K562 (cell line): ENCODE data around the gene ALAS2. TPM values are rescaled to one million over a fixed set of nuclear protein-coding genes. Genes with fewer than 3 reads are reported as not detected.

Experiments used
- HMG20B ChIP-seq: fragments of 250-450 bp; sonication (Bioruptor Pico); IDR thresholded peaks from 2 replicates; pipeline ENCODE4 v1.5.0; 2021; ENCODE audit warnings: mild to moderate bottlenecking
- IRF2 ChIP-seq: sonication (generic); formaldehyde crosslinking; IDR thresholded peaks from 2 replicates; pipeline ENCODE4 v1.8.1; 2022; ENCODE audit warnings: mild to moderate bottlenecking, missing genetic modification reagents
- NCOR1 ChIP-seq: fragments of 450-650 bp; IDR thresholded peaks from 2 replicates; pipeline ENCODE4 v1.6.1; 2016; ENCODE audit warnings: mild to moderate bottlenecking, moderate library complexity
- NR3C1 ChIP-seq: sonication (generic); formaldehyde crosslinking; IDR thresholded peaks from 2 replicates; pipeline ENCODE4 v1.8.1; 2022; ENCODE audit warnings: missing genetic modification reagents
- RAD21 ChIP-seq, 2 experiments: fragments of 250-450 bp in 1 of 2; fragments of 450-650 bp in 1 of 2; sonication (Bioruptor Pico) in 1 of 2; formaldehyde crosslinking in 1 of 2; IDR thresholded peaks in 1 of 2; conservative IDR thresholded peaks in 1 of 2; 2 replicates each; pipeline versions ENCODE4 v1.4.0 to v1.8.0; 2020 to 2022; ENCODE audit warnings: mild to moderate bottlenecking in 2 of 2, moderate library complexity in 1 of 2
- SOX6 ChIP-seq: fragments of 450-650 bp; IDR thresholded peaks from 2 replicates; pipeline ENCODE4 v1.6.1; 2014; ENCODE audit warnings: mild to moderate bottlenecking
- TOE1 ChIP-seq, 2 experiments: fragments of 450-650 bp in 1 of 2; sonication (generic) in 1 of 2; formaldehyde crosslinking in 1 of 2; IDR thresholded peaks; 2 replicates each; pipeline versions ENCODE4 v1.7.1 to v1.8.0; 2016 to 2022; ENCODE audit warnings: borderline replicate concordance in 2 of 2, mild to moderate bottlenecking in 2 of 2, antibody characterized with exemption in 1 of 2, inconsistent platforms in 1 of 2, low read depth in 1 of 2, missing genetic modification reagents in 1 of 2, moderate library complexity in 1 of 2
- ZNF583 ChIP-seq: fragments of 250-450 bp; sonication (Bioruptor Pico); IDR thresholded peaks from 2 replicates; pipeline ENCODE4 v1.4.0; 2020
- polyA plus RNA-seq, 8 experiments: library from polyadenylated mRNA; depleted of rRNA in 4 of 8; stranded (reverse) in 5 of 8; unstranded in 3 of 8; fragments of >200 nt; fragmentation: Nextera tagmentation in 2 of 8; fragmentation: Illumina TruSeq in 1 of 8; extraction: Ambion mirVana in 2 of 8; extraction: Trizol in 1 of 8; gene quantifications; 2 replicates each; pipeline versions ENCODE4 v1.2.1 to v1.2.3, GENCODE V29; 2011 to 2014; ENCODE audit warnings: inconsistent platforms in 1 of 8, missing spikeins in 1 of 8
- total RNA-seq, 7 experiments: library from RNA; depleted of rRNA in 6 of 7; stranded (reverse); fragments of >200 nt in 6 of 7; fragmentation: Illumina TruSeq in 2 of 7; extraction: Trizol in 2 of 7; gene quantifications; 2 replicates each; pipeline versions ENCODE4 v1.2.1 to v1.2.3, GENCODE V29; 2011 to 2021; ENCODE audit warnings: low replicate concordance in 1 of 7
- TF ChIP-seq, protein P1 (sequence below): fragments of 450-650 bp; IDR thresholded peaks from 2 replicates; pipeline ENCODE4 v1.7.0; 2016; ENCODE audit warnings: borderline replicate concordance
- TF ChIP-seq, protein P2 (sequence below): fragments of 250-450 bp; sonication (Bioruptor Pico); IDR thresholded peaks from 2 replicates; pipeline ENCODE4 v1.5.0; 2021

ALAS2 gene
- total and polyA plus RNA-seq, 9 of the 15 experiments (the other 6 are each of a cell fraction or from before 2014, with no cell fraction given): 14.6 to 101 (median 33.4) TPM

DNA sequence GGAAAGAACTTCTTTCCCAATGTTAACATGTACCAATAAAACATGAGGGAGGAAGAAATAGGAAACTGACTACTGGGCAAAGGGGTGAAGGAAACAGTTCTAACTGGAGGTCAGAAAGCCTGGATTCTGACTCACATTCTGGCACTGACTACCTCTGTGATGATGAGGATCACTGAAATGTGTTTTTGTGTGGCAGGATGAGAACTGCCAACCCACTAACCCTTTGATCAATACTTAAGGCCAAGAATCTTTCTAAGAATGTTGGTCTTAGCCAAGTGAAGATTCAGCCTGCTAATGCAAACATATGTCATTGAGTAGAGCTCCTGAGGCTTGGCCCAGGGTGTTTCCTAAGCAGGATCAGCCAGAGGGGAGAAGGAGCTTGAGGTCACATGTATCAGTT is 4.6 kb downstream of the ALAS2 start (continued):
- no peak for TF ChIP-seq ZNF583 (CRISPR knock-in tag)
- no peak for TF ChIP-seq SOX6
- no peak for TF ChIP-seq HMG20B (CRISPR knock-in tag)
- TF ChIP-seq, protein P1, sequence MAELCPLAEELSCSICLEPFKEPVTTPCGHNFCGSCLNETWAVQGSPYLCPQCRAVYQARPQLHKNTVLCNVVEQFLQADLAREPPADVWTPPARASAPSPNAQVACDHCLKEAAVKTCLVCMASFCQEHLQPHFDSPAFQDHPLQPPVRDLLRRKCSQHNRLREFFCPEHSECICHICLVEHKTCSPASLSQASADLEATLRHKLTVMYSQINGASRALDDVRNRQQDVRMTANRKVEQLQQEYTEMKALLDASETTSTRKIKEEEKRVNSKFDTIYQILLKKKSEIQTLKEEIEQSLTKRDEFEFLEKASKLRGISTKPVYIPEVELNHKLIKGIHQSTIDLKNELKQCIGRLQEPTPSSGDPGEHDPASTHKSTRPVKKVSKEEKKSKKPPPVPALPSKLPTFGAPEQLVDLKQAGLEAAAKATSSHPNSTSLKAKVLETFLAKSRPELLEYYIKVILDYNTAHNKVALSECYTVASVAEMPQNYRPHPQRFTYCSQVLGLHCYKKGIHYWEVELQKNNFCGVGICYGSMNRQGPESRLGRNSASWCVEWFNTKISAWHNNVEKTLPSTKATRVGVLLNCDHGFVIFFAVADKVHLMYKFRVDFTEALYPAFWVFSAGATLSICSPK: no peak
- TF ChIP-seq IRF2: no peak
- no peak for TF ChIP-seq NR3C1 (CRISPR knock-in tag)
- no peak for TF ChIP-seq TOE1 (IDR thresholded peaks at IDR 0.05; ENCODE audit: borderline replicate concordance)
- no peak for TF ChIP-seq TOE1 (CRISPR knock-in tag; IDR thresholded peaks at IDR 0.05; ENCODE audit: borderline replicate concordance, low read depth)
- no peak for TF ChIP-seq NCOR1
- TF ChIP-seq, protein P2, sequence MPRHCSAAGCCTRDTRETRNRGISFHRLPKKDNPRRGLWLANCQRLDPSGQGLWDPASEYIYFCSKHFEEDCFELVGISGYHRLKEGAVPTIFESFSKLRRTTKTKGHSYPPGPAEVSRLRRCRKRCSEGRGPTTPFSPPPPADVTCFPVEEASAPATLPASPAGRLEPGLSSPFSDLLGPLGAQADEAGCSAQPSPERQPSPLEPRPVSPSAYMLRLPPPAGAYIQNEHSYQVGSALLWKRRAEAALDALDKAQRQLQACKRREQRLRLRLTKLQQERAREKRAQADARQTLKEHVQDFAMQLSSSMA (CRISPR knock-in tag): no peak
- no peak for TF ChIP-seq RAD21 (CRISPR knock-in tag; conservative IDR thresholded peaks at IDR 0.05 in 1 of 2, IDR thresholded peaks at IDR 0.05 in 1 of 2)
